HEK293 (cell line): Measurements from ENCODE around the gene LMNTD2.

Experiments used
- CTCF ChIA-PET: fragments of 350-600 bp; formaldehyde crosslinking; extraction: SDS; loops from one replicate; lab custom pipeline; 2021; ENCODE audit warnings: antibody characterized with exemption; lab: Yijun Ruan, JAX
- POLR2A ChIA-PET: fragments of 300-600 bp; formaldehyde crosslinking; extraction: SDS; loops from one replicate; lab custom pipeline; 2020; ENCODE audit warnings: antibody characterized with exemption, inconsistent platforms; lab: Yijun Ruan, JAX
- H3K27ac ChIP-seq: fragments of 200-500 bp; sonication (Bioruptor generic); 2 replicates; pipeline ENCODE4 v1.5.1; 2014; ENCODE audit warnings: low read depth, low read length, control low read depth, inconsistent platforms; ENCODE audit errors: extremely low read depth
- H3K36me3 ChIP-seq, 2 experiments: fragments of 200-500 bp in 1 of 2; sonication (Bioruptor generic) in 1 of 2; 1 replicate in 1 of 2; 2 replicates in 1 of 2; pipeline ENCODE4 v1.5.1; 2014 to 2017; ENCODE audit warnings: inconsistent platforms in 2 of 2, low read length in 2 of 2; ENCODE audit not compliant: control insufficient read depth in 2 of 2, insufficient read depth in 1 of 2
- H3K4me1 ChIP-seq: fragments of 200-500 bp; sonication (Bioruptor generic); 2 replicates; pipeline ENCODE4 v1.5.1; 2014; ENCODE audit warnings: mild to moderate bottlenecking, low read length, inconsistent platforms; ENCODE audit not compliant: control insufficient read depth, insufficient read depth
- H3K4me3 ChIP-seq: 2 replicates; pipeline ENCODE4 v1.5.1; 2011; ENCODE audit warnings: low read depth, mild to moderate bottlenecking, control low read depth, low read length, moderate library complexity
- H3K9me3 ChIP-seq: fragments of 200-500 bp; sonication (Bioruptor generic); 2 replicates; pipeline ENCODE4 v1.5.1; 2014; ENCODE audit warnings: low read depth, low read length, inconsistent platforms; ENCODE audit not compliant: control insufficient read depth, insufficient read depth
- CTCF ChIP-seq: fragments of 450-650 bp; formaldehyde crosslinking; IDR thresholded peaks from 2 replicates; pipeline ENCODE4 v1.5.1; 2016; ENCODE audit warnings: missing biosample characterization, missing genetic modification characterization
- KLF1 ChIP-seq: fragments of 450-650 bp; formaldehyde crosslinking; IDR thresholded peaks from 2 replicates; pipeline ENCODE4 v1.5.1; 2016; ENCODE audit warnings: missing biosample characterization, missing genetic modification characterization
- MYNN ChIP-seq: fragments of 450-650 bp; formaldehyde crosslinking; IDR thresholded peaks from 2 replicates; pipeline ENCODE4 v1.5.1; 2016; ENCODE audit warnings: missing biosample characterization, missing genetic modification characterization, borderline replicate concordance
- RBAK ChIP-seq: fragments of 450-650 bp; formaldehyde crosslinking; IDR thresholded peaks from 2 replicates; pipeline ENCODE4 v1.5.1; 2016; ENCODE audit warnings: missing biosample characterization, missing genetic modification characterization
- REPIN1 ChIP-seq: fragments of 450-650 bp; formaldehyde crosslinking; IDR thresholded peaks from 2 replicates; pipeline ENCODE4 v1.5.1; 2017; ENCODE audit warnings: missing biosample characterization, missing genetic modification characterization, low read depth
- SALL2 ChIP-seq: fragments of 450-650 bp; formaldehyde crosslinking; IDR thresholded peaks from 2 replicates; pipeline ENCODE4 v1.5.0; 2017; ENCODE audit warnings: missing biosample characterization, mild to moderate bottlenecking, missing genetic modification characterization, borderline replicate concordance
- TCF7L2 ChIP-seq: IDR thresholded peaks from 2 replicates; pipeline ENCODE4 v1.6.1; 2011; ENCODE audit warnings: low read depth, mild to moderate bottlenecking, inconsistent platforms, low read length, moderate library complexity, borderline replicate concordance
- ZBTB49 ChIP-seq: fragments of 450-650 bp; formaldehyde crosslinking; IDR thresholded peaks from 2 replicates; pipeline ENCODE4 v1.5.1; 2016; ENCODE audit warnings: missing biosample characterization, missing genetic modification characterization, low read depth
- ZBTB6 ChIP-seq: fragments of 450-650 bp; formaldehyde crosslinking; IDR thresholded peaks from 2 replicates; pipeline ENCODE4 v1.5.1; 2017; ENCODE audit warnings: missing biosample characterization, missing genetic modification characterization
- ZEB2 ChIP-seq: fragments of 450-650 bp; formaldehyde crosslinking; IDR thresholded peaks from 2 replicates; pipeline ENCODE4 v1.5.1; 2016; ENCODE audit warnings: missing biosample characterization, missing genetic modification characterization
- ZFHX2 ChIP-seq: fragments of 450-650 bp; formaldehyde crosslinking; conservative IDR thresholded peaks from 2 replicates; pipeline ENCODE4 v1.5.1; 2016; ENCODE audit warnings: missing biosample characterization, missing genetic modification characterization
- ZNF10 ChIP-seq: fragments of 450-650 bp; formaldehyde crosslinking; IDR thresholded peaks from 2 replicates; pipeline ENCODE4 v1.5.1; 2017; ENCODE audit warnings: missing biosample characterization, missing genetic modification characterization
- ZNF18 ChIP-seq: fragments of 450-650 bp; formaldehyde crosslinking; IDR thresholded peaks from 2 replicates; pipeline ENCODE4 v1.5.1; 2016; ENCODE audit warnings: missing biosample characterization, missing genetic modification characterization
- ZNF2 ChIP-seq: fragments of 450-650 bp; formaldehyde crosslinking; IDR thresholded peaks from 2 replicates; pipeline ENCODE4 v1.5.1; 2016; ENCODE audit warnings: missing biosample characterization, missing genetic modification characterization
- ZNF274 ChIP-seq, 2 experiments: fragments of 200-500 bp in 1 of 2; fragments of 450-650 bp in 1 of 2; sonication (Bioruptor generic) in 1 of 2; formaldehyde crosslinking in 1 of 2; IDR thresholded peaks; 2 replicates each; pipeline versions ENCODE4 v1.5.1 to v1.6.1; 2014 to 2016; ENCODE audit warnings: borderline replicate concordance in 1 of 2, inconsistent platforms in 1 of 2, low read length in 1 of 2, missing biosample characterization in 1 of 2, missing genetic modification characterization in 1 of 2
- ZNF311 ChIP-seq: fragments of 450-650 bp; formaldehyde crosslinking; IDR thresholded peaks from 2 replicates; pipeline ENCODE4 v1.5.1; 2017; ENCODE audit warnings: missing biosample characterization, missing genetic modification characterization, borderline replicate concordance
- ZNF362 ChIP-seq: fragments of 450-650 bp; formaldehyde crosslinking; IDR thresholded peaks from 2 replicates; pipeline ENCODE4 v1.5.1; 2016; ENCODE audit warnings: missing biosample characterization, missing genetic modification characterization
- ZNF473 ChIP-seq: fragments of 450-650 bp; formaldehyde crosslinking; IDR thresholded peaks from 2 replicates; pipeline ENCODE4 v1.5.1; 2017; ENCODE audit warnings: missing biosample characterization, missing genetic modification characterization
- ZNF501 ChIP-seq: fragments of 450-650 bp; formaldehyde crosslinking; IDR thresholded peaks from 2 replicates; pipeline ENCODE4 v1.5.1; 2016; ENCODE audit warnings: missing biosample characterization, missing genetic modification characterization
- ZNF521 ChIP-seq: fragments of 450-650 bp; formaldehyde crosslinking; IDR thresholded peaks from 2 replicates; pipeline ENCODE4 v1.5.1; 2017; ENCODE audit warnings: missing biosample characterization, mild to moderate bottlenecking, missing genetic modification characterization
- ZSCAN23 ChIP-seq: fragments of 450-650 bp; formaldehyde crosslinking; IDR thresholded peaks from 2 replicates; pipeline ENCODE4 v1.5.1; 2016; ENCODE audit warnings: missing biosample characterization, missing genetic modification characterization
- TF ChIP-seq, protein P1 (sequence below): fragments of 450-650 bp; IDR thresholded peaks from 2 replicates; pipeline ENCODE4 v1.5.1; 2018; ENCODE audit warnings: missing biosample characterization, mild to moderate bottlenecking, missing genetic modification characterization

Gene LMNTD2

GRCh38 chr11:593347-593746 lies 32.8 kb upstream of the LMNTD2 start:
- TF ChIP-seq ZNF501 (tag by site-specific recombination): no peak
- no peak for TF ChIP-seq REPIN1
- TF ChIP-seq ZNF473 (tag by site-specific recombination): no peak
- TF ChIP-seq TCF7L2: no peak
- no peak for TF ChIP-seq ZEB2
- TF ChIP-seq ZSCAN23: no peak
- TF ChIP-seq ZBTB6 (tag by site-specific recombination): no peak
- no peak for TF ChIP-seq ZNF274 (IDR thresholded peaks at IDR 0.05; ENCODE audit: low read length)
- no peak for TF ChIP-seq ZNF274 (tag by site-specific recombination; IDR thresholded peaks at IDR 0.05; ENCODE audit: borderline replicate concordance)
- TF ChIP-seq ZFHX2 (tag by site-specific recombination): no peak
- TF ChIP-seq ZNF521: no peak
- TF ChIP-seq, protein P1, sequence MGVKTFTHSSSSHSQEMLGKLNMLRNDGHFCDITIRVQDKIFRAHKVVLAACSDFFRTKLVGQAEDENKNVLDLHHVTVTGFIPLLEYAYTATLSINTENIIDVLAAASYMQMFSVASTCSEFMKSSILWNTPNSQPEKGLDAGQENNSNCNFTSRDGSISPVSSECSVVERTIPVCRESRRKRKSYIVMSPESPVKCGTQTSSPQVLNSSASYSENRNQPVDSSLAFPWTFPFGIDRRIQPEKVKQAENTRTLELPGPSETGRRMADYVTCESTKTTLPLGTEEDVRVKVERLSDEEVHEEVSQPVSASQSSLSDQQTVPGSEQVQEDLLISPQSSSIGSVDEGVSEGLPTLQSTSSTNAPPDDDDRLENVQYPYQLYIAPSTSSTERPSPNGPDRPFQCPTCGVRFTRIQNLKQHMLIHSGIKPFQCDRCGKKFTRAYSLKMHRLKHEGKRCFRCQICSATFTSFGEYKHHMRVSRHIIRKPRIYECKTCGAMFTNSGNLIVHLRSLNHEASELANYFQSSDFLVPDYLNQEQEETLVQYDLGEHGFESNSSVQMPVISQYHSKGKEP (tag by site-specific recombination): no peak
- no peak for TF ChIP-seq ZNF362 (tag by site-specific recombination)
- TF ChIP-seq SALL2 (tag by site-specific recombination): no peak
- TF ChIP-seq ZNF311 (tag by site-specific recombination): no peak
- no peak for TF ChIP-seq KLF1
- TF ChIP-seq ZNF18 (tag by site-specific recombination): no peak
- TF ChIP-seq ZBTB49 (tag by site-specific recombination): no peak
- H3K4me3 ChIP-seq: no peak overlapping the region
- no peak overlapping the region for H3K27ac ChIP-seq
- H3K9me3 ChIP-seq: no peaks in the 10 kb centered on the region
- no peaks in the 10 kb centered on the region for H3K4me1 ChIP-seq
- POLR2A ChIA-PET: no interaction called here
- H3K36me3 ChIP-seq: peaks cover 16 to 97% of the 10 kb centered on the region in 2 experiments; a peak in 2 of 3 replicates
- CTCF ChIA-PET: no interaction called here

DNA sequence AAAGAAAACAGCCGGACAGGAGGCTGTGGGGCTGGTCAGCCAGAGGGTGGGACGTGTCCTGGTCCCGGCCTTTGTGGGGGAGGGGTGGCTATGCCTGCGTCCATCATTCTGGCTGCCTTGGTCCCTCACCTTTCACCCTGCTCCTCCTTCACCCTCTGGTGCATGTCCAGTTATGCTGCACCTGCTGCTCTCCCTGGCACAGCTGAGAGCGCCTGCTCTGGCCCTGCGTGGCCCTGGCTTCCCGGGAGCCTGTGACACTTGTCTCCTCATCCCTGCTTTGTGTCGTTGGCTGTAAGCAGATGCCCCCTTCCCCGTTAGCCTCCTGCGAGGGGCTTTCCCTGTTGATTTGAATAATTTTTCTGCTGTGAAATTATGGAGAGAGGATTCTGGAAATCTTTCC lies 32.4 kb upstream of the LMNTD2 start:
- no peak for TF ChIP-seq MYNN (tag by site-specific recombination)
- no peak for TF ChIP-seq ZNF10 (tag by site-specific recombination)
- no peak for TF ChIP-seq ZNF274 (IDR thresholded peaks at IDR 0.05; ENCODE audit: low read length)
- no peak for TF ChIP-seq ZNF274 (tag by site-specific recombination; IDR thresholded peaks at IDR 0.05; ENCODE audit: borderline replicate concordance)
- TF ChIP-seq CTCF (tag by site-specific recombination): no peak
- no peak for TF ChIP-seq ZNF2 (tag by site-specific recombination)
- no peak for TF ChIP-seq RBAK (tag by site-specific recombination)
- no peak for TF ChIP-seq ZNF501 (tag by site-specific recombination)
- POLR2A ChIA-PET: no interaction called here
- H3K36me3 ChIP-seq: peaks cover 18 to 97% of the 10 kb centered on the region in 2 experiments; a peak in 2 of 3 replicates

More for the DNA sequence above, 32.4 kb upstream of the LMNTD2 start:
- Histone ChIP-seq H3K4me1 (no peaks in the 10 kb centered on the region), H3K9me3 (no peaks in the 10 kb centered on the region), H3K27ac (no peak overlapping the region), H3K4me3 (no peak overlapping the region)
- CTCF ChIA-PET: no interaction called here
